SK-N-MC (cell line): ENCODE results near the gene ADAMTS17.

Experiments used
- DNase-seq: peaks from one replicate; pipeline ENCODE4 v3.0.0-alpha.2; 2011; ENCODE audit warnings: low read depth, low spot score
- H3K27ac ChIP-seq: fragments of 200-600 bp; sonication (generic); 2 replicates; pipeline ENCODE4 v1.5.1; 2016; ENCODE audit warnings: mixed run types
- H3K36me3 ChIP-seq: fragments of 200-600 bp; sonication (generic); 2 replicates; pipeline ENCODE4 v1.6.1; 2017; ENCODE audit warnings: antibody characterized with exemption, low read length, mixed read lengths; ENCODE audit not compliant: insufficient read depth
- H3K4me3 ChIP-seq: fragments of 200-600 bp; sonication (generic); 2 replicates; pipeline ENCODE4 v1.5.1; 2016
- H3K9ac ChIP-seq: fragments of 200-600 bp; sonication (generic); 2 replicates; pipeline ENCODE4 v1.8.0; 2017; ENCODE audit warnings: mixed run types, mixed read lengths; ENCODE audit not compliant: insufficient read length
- H3K9me3 ChIP-seq: fragments of 200-600 bp; sonication (generic); 2 replicates; pipeline ENCODE4 v1.6.1; 2017; ENCODE audit warnings: low read depth, mild to moderate bottlenecking, antibody characterized with exemption, low read length, moderate library complexity, mixed read lengths
- EZH2 ChIP-seq: fragments of 200-600 bp; sonication (generic); IDR thresholded peaks from one replicate; pipeline ENCODE4 v1.6.1; 2017; ENCODE audit warnings: antibody characterized with exemption
- FOXP2 ChIP-seq: optimal IDR thresholded peaks from 2 replicates; pipeline ENCODE3; 2011; ENCODE audit warnings: mild to moderate bottlenecking, moderate library complexity; ENCODE audit not compliant: insufficient read depth; ENCODE audit errors: extremely low read length, control extremely low read depth
- POLR2AphosphoS5 ChIP-seq: IDR thresholded peaks from 2 replicates; pipeline ENCODE4 v1.6.1; 2012; ENCODE audit warnings: mild to moderate bottlenecking, low read depth, low read length, borderline replicate concordance

ADAMTS17 gene

GRCh38 chr15:100222349-100222715, 119.4 kb downstream of the ADAMTS17 start:
- H3K27ac ChIP-seq: no peak overlapping the region
- TF ChIP-seq EZH2 (no peak), FOXP2 (no peak), POLR2AphosphoS5 (no peak)
- no peaks in the 10 kb centered on the region for H3K36me3 ChIP-seq
- H3K9ac ChIP-seq: no peak overlapping the region
- DNase-seq: no peak
- H3K9me3 ChIP-seq: no peaks in the 10 kb centered on the region
- no peak overlapping the region for H3K4me3 ChIP-seq

DNA sequence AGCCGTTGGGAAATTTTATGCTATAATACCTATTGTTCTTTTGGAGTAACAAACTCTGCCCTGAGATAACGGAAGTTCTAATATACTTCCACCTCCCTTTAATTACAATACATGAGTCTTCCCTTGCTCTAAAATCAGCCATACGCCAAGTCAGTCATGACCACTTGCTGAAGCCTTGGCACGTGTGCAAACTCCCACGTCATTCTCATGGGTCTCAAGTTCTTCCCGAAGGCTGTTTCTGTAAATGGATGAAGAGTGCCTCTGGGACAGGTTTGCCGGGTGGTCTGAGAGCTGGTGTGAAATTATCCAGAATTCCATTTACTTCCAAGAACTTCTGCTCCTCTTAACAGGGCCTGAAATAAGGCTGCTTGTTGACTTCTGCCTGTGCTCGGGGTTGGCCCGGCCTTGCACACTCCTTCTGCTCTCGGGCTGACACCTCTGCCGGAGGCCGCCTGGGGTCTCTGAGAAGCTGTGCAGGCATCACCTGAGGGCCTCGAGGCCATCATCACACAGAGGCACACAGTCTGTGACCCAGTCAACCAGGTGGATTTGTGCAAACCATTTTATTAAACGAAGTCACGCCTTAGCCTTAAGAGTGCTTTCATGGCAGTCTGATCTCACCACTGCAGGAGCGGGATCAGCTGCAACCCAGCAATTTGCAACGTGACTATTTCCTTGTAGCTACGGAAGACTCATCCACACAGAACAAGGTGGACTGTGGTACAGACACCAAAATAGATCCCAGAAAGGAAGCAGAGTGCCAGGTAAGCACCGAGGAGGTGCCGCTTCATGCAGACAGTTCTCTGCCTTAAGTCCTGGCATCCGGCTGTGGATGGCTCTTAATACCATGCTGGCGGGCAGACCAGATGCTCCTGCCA, 120.1 kb downstream of the ADAMTS17 start:
- TF ChIP-seq FOXP2: no peak
- TF ChIP-seq POLR2AphosphoS5: no peak
- no peak for TF ChIP-seq EZH2

GRCh38 chr15:100220058-100220768, 121.6 kb downstream of the ADAMTS17 start:
- Histone ChIP-seq H3K9ac (no peak overlapping the region), H3K9me3 (no peaks in the 10 kb centered on the region), H3K36me3 (no peaks in the 10 kb centered on the region), H3K4me3 (no peak overlapping the region), H3K27ac (no peak overlapping the region)
- TF ChIP-seq POLR2AphosphoS5: no peak
- TF ChIP-seq FOXP2: no peak
- TF ChIP-seq EZH2: no peak
- DNase-seq: no peak

More for the DNA sequence above, 120.1 kb downstream of the ADAMTS17 start:
- H3K36me3 ChIP-seq: no peaks in the 10 kb centered on the region
- no peaks in the 10 kb centered on the region for H3K9me3 ChIP-seq
- H3K9ac ChIP-seq: no peak overlapping the region
- H3K4me3 ChIP-seq: no peak overlapping the region
- no peak for DNase-seq
- no peak overlapping the region for H3K27ac ChIP-seq

GRCh38 chr15:100218434-100218833, 123.3 kb downstream of the ADAMTS17 start:
- no peak for DNase-seq
- H3K4me3 ChIP-seq: no peak overlapping the region

DNA sequence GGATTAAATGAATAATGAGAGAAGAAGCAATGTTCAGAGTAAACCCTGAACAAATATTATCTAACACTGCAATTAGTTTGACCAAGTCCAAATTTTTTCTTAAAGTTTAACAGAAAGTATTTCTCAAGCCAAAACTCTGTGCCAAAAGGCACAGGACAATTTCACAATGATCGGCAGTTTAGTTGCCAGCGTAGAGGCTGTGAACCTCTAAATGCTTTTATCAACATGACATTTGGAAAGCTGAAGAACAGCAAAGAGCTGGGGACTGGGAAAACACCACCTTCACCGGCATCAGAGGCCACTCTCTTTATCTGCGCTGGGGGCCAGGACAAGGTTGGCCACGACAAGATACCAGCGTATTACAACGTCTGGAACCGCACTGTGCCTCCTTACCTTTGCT, 125.6 kb downstream of the ADAMTS17 start:
- H3K27ac ChIP-seq: no peak overlapping the region
- no peaks in the 10 kb centered on the region for H3K36me3 ChIP-seq
- no peaks in the 10 kb centered on the region for H3K9me3 ChIP-seq
- TF ChIP-seq FOXP2 (no peak), EZH2 (no peak), POLR2AphosphoS5 (no peak)
- H3K9ac ChIP-seq: no peak overlapping the region
- no peak for DNase-seq
- H3K4me3 ChIP-seq: no peak overlapping the region

More at GRCh38 chr15:100218434-100218833, 123.3 kb downstream of the ADAMTS17 start:
- no peak overlapping the region for H3K27ac ChIP-seq
- TF ChIP-seq POLR2AphosphoS5 (no peak), EZH2 (no peak), FOXP2 (no peak)
- H3K36me3 ChIP-seq: no peaks in the 10 kb centered on the region
- no peaks in the 10 kb centered on the region for H3K9me3 ChIP-seq
- H3K9ac ChIP-seq: no peak overlapping the region

GRCh38 chr15:100215843-100216169, 126.0 kb downstream of the ADAMTS17 start:
- Histone ChIP-seq H3K27ac (no peak overlapping the region), H3K9me3 (no peaks in the 10 kb centered on the region), H3K4me3 (no peak overlapping the region), H3K36me3 (no peaks in the 10 kb centered on the region), H3K9ac (no peak overlapping the region)
- TF ChIP-seq EZH2: no peak
- TF ChIP-seq POLR2AphosphoS5: no peak
- TF ChIP-seq FOXP2: no peak
- no peak for DNase-seq

GRCh38 chr15:100215031-100215842, 126.5 kb downstream of the ADAMTS17 start:
- no peak overlapping the region for H3K9ac ChIP-seq
- TF ChIP-seq POLR2AphosphoS5 (no peak), FOXP2 (no peak), EZH2 (no peak)
- H3K4me3 ChIP-seq: no peak overlapping the region
- H3K9me3 ChIP-seq: no peaks in the 10 kb centered on the region
- DNase-seq: no peak
- H3K27ac ChIP-seq: no peak overlapping the region
- H3K36me3 ChIP-seq: no peaks in the 10 kb centered on the region
